H1 (cell line): ENCODE results near the gene CALCR. TPM values are rescaled to one million over a fixed set of nuclear protein-coding genes. Genes with fewer than 3 reads are reported as not detected.
A peak's percentile ranks its signal among the peaks of the same experiment; 100 is the strongest.

Experiments
- CTCF ChIA-PET: fragments of 300-600 bp; sonication (Branson Sonifier 250); formaldehyde crosslinking; loops from one replicate; lab custom pipeline; 2021; ENCODE audit not compliant: partially characterized antibody; lab: Charles Lee
- POLR2A ChIA-PET: fragments of 300-600 bp; sonication (Branson Sonifier 250); formaldehyde crosslinking; loops from one replicate; lab custom pipeline; 2021; ENCODE audit warnings: inconsistent platforms; ENCODE audit not compliant: partially characterized antibody; lab: Charles Lee
- DNase-seq, 2 experiments: peaks; one replicate each; pipeline versions ENCODE4 v3.0.0 to v3.0.0-alpha.2; 2010 to 2022; ENCODE audit warnings: low spot score in 2 of 2, low read depth in 1 of 2, mixed read lengths in 1 of 2
- FAIRE-seq: peaks from 2 replicates; lab custom pipeline; 2011; peaks lifted over from hg19 to GRCh38; lab: Jason Lieb, UNC
- H2AFZ ChIP-seq: 2 replicates; pipeline ENCODE4 v1.8.1; 2012; ENCODE audit warnings: low read length, inconsistent platforms
- H2AK5ac ChIP-seq: 2 replicates; pipeline ENCODE4 v1.6.1; 2013; ENCODE audit warnings: low read depth, low read length
- H2BK120ac ChIP-seq: replicated peaks from 2 replicates; pipeline ENCODE3; 2013; ENCODE audit warnings: low read depth, low read length, inconsistent platforms
- H2BK12ac ChIP-seq: 2 replicates; pipeline ENCODE4 v1.6.1; 2013; ENCODE audit warnings: low read depth, low read length
- H2BK15ac ChIP-seq: 2 replicates; pipeline ENCODE4 v1.6.1; 2013; ENCODE audit warnings: low read length
- H2BK20ac ChIP-seq: 2 replicates; pipeline ENCODE4 v1.6.1; 2013; ENCODE audit warnings: low read length
- H2BK5ac ChIP-seq: 2 replicates; pipeline ENCODE4 v1.6.1; 2013; ENCODE audit warnings: low read depth, low read length
- H3K14ac ChIP-seq: 2 replicates; pipeline ENCODE4 v1.6.1; 2013; ENCODE audit warnings: inconsistent platforms; ENCODE audit not compliant: insufficient read length
- H3K18ac ChIP-seq: 2 replicates; pipeline ENCODE4 v1.6.1; 2013; ENCODE audit warnings: low read length; ENCODE audit errors: extremely low read depth
- H3K23ac ChIP-seq: 2 replicates; pipeline ENCODE4 v1.6.1; 2013; ENCODE audit warnings: inconsistent platforms; ENCODE audit not compliant: insufficient read length
- H3K23me2 ChIP-seq: 2 replicates; pipeline ENCODE4 v1.6.1; 2013; ENCODE audit warnings: low read depth, low read length
- H3K27ac ChIP-seq: 2 replicates; pipeline ENCODE4 v1.6.1; 2011; ENCODE audit warnings: low read depth, low read length, inconsistent platforms
- H3K27me3 ChIP-seq, 4 experiments: replicated peaks in 1 of 4; 1 replicate in 1 of 4; 2 replicates in 3 of 4; pipeline versions ENCODE4 v1.6.1 to v1.8.1; 2011 to 2013; ENCODE audit warnings: low read length in 3 of 4, mild to moderate bottlenecking in 3 of 4, inconsistent platforms in 2 of 4, mixed read lengths in 2 of 4, moderate library complexity in 1 of 4; ENCODE audit not compliant: control insufficient read depth in 3 of 4, insufficient read depth in 3 of 4; ENCODE audit errors: extremely low read depth in 1 of 4
- H3K36me3 ChIP-seq, 4 experiments: 2 replicates each; pipeline versions ENCODE4 v1.6.1 to v1.8.1; 2011 to 2013; ENCODE audit warnings: mild to moderate bottlenecking in 4 of 4, low read length in 3 of 4, moderate library complexity in 2 of 4, control low read depth in 1 of 4, inconsistent platforms in 1 of 4; ENCODE audit not compliant: insufficient read depth in 4 of 4, control insufficient read depth in 2 of 4
- H3K4ac ChIP-seq: replicated peaks from 2 replicates; pipeline ENCODE3; 2013; ENCODE audit warnings: low read length, low read depth, mixed read lengths, inconsistent platforms; ENCODE audit not compliant: insufficient read length
- H3K4me1 ChIP-seq, 4 experiments: replicated peaks in 1 of 4; 1 replicate in 1 of 4; 2 replicates in 3 of 4; pipeline versions ENCODE4 v1.6.1 to v1.8.1; 2011 to 2013; ENCODE audit warnings: low read length in 3 of 4, inconsistent platforms in 2 of 4, mixed read lengths in 1 of 4; ENCODE audit not compliant: insufficient read depth in 4 of 4, control insufficient read depth in 3 of 4
- H3K4me2 ChIP-seq, 2 experiments: 2 replicates each; pipeline versions ENCODE4 v1.6.1 to v1.8.1; 2011 to 2013; ENCODE audit warnings: low read depth in 2 of 2, low read length in 2 of 2, control low read depth in 1 of 2, inconsistent platforms in 1 of 2, mild to moderate bottlenecking in 1 of 2; ENCODE audit not compliant: insufficient read depth in 1 of 2
- H3K4me3 ChIP-seq, 4 experiments: fragments of 200-600, 300-600 bp in 1 of 4; sonication (generic), shearing (Covaris generic), sonication (Bioruptor Twin) in 1 of 4; 2 replicates each; pipeline versions ENCODE4 v1.5.1 to v1.8.1; 2011 to 2016; ENCODE audit warnings: low read length in 4 of 4, low read depth in 3 of 4, control low read depth in 2 of 4, inconsistent platforms in 2 of 4, mild to moderate bottlenecking in 2 of 4, mixed read lengths in 1 of 4, moderate library complexity in 1 of 4; ENCODE audit not compliant: insufficient read depth in 2 of 4; ENCODE audit errors: extremely low read depth in 1 of 4
- H3K56ac ChIP-seq: replicated peaks from 2 replicates; pipeline ENCODE3; 2013; ENCODE audit warnings: low read depth, mild to moderate bottlenecking, mixed read lengths, low read length, inconsistent platforms; ENCODE audit not compliant: insufficient read length
- H3K79me1 ChIP-seq: 2 replicates; pipeline ENCODE4 v1.6.1; 2013; ENCODE audit warnings: low read depth, low read length, control low read depth
- H3K79me2 ChIP-seq, 2 experiments: 2 replicates each; pipeline versions ENCODE4 v1.6.1 to v1.8.1; 2012 to 2013; ENCODE audit warnings: low read length in 2 of 2, mild to moderate bottlenecking in 2 of 2, inconsistent platforms in 1 of 2; ENCODE audit not compliant: insufficient read depth in 2 of 2, control insufficient read depth in 1 of 2
- H3K9ac ChIP-seq, 4 experiments: replicated peaks in 1 of 4; 1 replicate in 1 of 4; 2 replicates in 3 of 4; pipeline versions ENCODE4 v1.6.1 to v1.8.1; 2011 to 2013; ENCODE audit warnings: low read depth in 3 of 4, low read length in 3 of 4, control low read depth in 2 of 4, mild to moderate bottlenecking in 2 of 4, moderate library complexity in 2 of 4, inconsistent platforms in 1 of 4; ENCODE audit errors: extremely low read depth in 1 of 4
- H3K9me3 ChIP-seq, 2 experiments: 2 replicates each; pipeline versions ENCODE4 v1.6.1 to v1.8.1; 2012 to 2013; ENCODE audit warnings: mild to moderate bottlenecking in 2 of 2, moderate library complexity in 2 of 2, control low read depth in 1 of 2, inconsistent platforms in 1 of 2, low read depth in 1 of 2, low read length in 1 of 2, mixed read lengths in 1 of 2; ENCODE audit not compliant: insufficient read depth in 2 of 2
- H4K20me1 ChIP-seq, 2 experiments: replicated peaks in 1 of 2; 2 replicates each; pipeline versions ENCODE3 to v1.8.1; 2011 to 2013; ENCODE audit warnings: inconsistent platforms in 2 of 2, low read length in 2 of 2, mild to moderate bottlenecking in 1 of 2; ENCODE audit not compliant: insufficient read depth in 2 of 2, control insufficient read depth in 1 of 2
- H4K5ac ChIP-seq: 2 replicates; pipeline ENCODE4 v1.6.1; 2013; ENCODE audit warnings: low read length, low read depth, mixed read lengths, inconsistent platforms; ENCODE audit not compliant: insufficient read length
- H4K8ac ChIP-seq: 2 replicates; pipeline ENCODE4 v1.8.0; 2013; ENCODE audit warnings: mild to moderate bottlenecking, moderate library complexity, low read length, inconsistent platforms; ENCODE audit not compliant: insufficient read depth; ENCODE audit errors: extremely low read depth
- H4K91ac ChIP-seq: replicated peaks from 2 replicates; pipeline ENCODE3; 2013; ENCODE audit warnings: low read length, mixed read lengths, inconsistent platforms; ENCODE audit not compliant: insufficient read length
- ASH2L ChIP-seq: fragments of 200-600, 300-600 bp; sonication (generic); IDR thresholded peaks from one replicate; pipeline ENCODE4 v1.7.1; 2017; ENCODE audit warnings: low read length
- EP300 ChIP-seq, 2 experiments: IDR thresholded peaks; 1 replicate in 1 of 2; 2 replicates in 1 of 2; pipeline ENCODE4 v1.6.1; 2011 to 2012; ENCODE audit warnings: low read depth in 2 of 2, low read length in 2 of 2, mild to moderate bottlenecking in 2 of 2, borderline replicate concordance in 1 of 2, inconsistent platforms in 1 of 2, moderate library complexity in 1 of 2
- JUND ChIP-seq: IDR thresholded peaks from 2 replicates; pipeline ENCODE4 v1.6.1; 2011; ENCODE audit warnings: mild to moderate bottlenecking, improper control_type of control experiment, low read length
- RAD21 ChIP-seq, 2 experiments: IDR thresholded peaks in 1 of 2; conservative IDR thresholded peaks in 1 of 2; 2 replicates each; pipeline ENCODE4 v1.6.1; 2011; ENCODE audit warnings: low read depth in 2 of 2, low read length in 2 of 2, improper control_type of control experiment in 1 of 2, inconsistent platforms in 1 of 2, mild to moderate bottlenecking in 1 of 2, moderate library complexity in 1 of 2
- RFX5 ChIP-seq: IDR thresholded peaks from 2 replicates; pipeline ENCODE4 v1.6.1; 2011; ENCODE audit warnings: low read depth, low read length, improper control_type of control experiment, borderline replicate concordance
- SIRT6 ChIP-seq: IDR thresholded peaks from one replicate; pipeline ENCODE4 v1.7.1; 2012; ENCODE audit warnings: low read length, inconsistent platforms
- TBP ChIP-seq: IDR thresholded peaks from 2 replicates; pipeline ENCODE4 v1.6.1; 2011; ENCODE audit warnings: low read depth, low read length, improper control_type of control experiment
- TCF12 ChIP-seq: IDR thresholded peaks from 2 replicates; pipeline ENCODE4 v1.6.1; 2011; ENCODE audit warnings: low read depth, mild to moderate bottlenecking, low read length
- WGBS, 2 experiments: shearing (Covaris generic) in 1 of 2; methylation state at CpG; one replicate each; pipeline versions ENCODE4 v1.1.6 to v1.1.7; 2013 to 2015; ENCODE audit warnings: low lambda C conversion rate in 2 of 2, mixed read lengths in 2 of 2, inconsistent platforms in 1 of 2, low coverage in 1 of 2, missing lambda C conversion rate in 1 of 2; ENCODE audit not compliant: insufficient replicate concordance in 2 of 2, insufficient coverage in 1 of 2, insufficient read length in 1 of 2; ENCODE audit errors: extremely low coverage in 1 of 2, missing lambda C conversion rate in 1 of 2; 5-methylcytosine and 5-hydroxymethylcytosine counted together
- polyA plus RNA-seq, 7 experiments: library from polyadenylated mRNA; depleted of rRNA in 3 of 7; stranded (reverse) in 5 of 7; unstranded in 2 of 7; fragments of >200 nt in 5 of 7; fragments of 200-250 nt in 2 of 7; gene quantifications; 1 replicate in 5 of 7; 2 replicates in 1 of 7; 4 replicates in 1 of 7; pipeline versions ENCODE4 v1.2.1 to v1.2.3, GENCODE V29; 2011 to 2013; ENCODE audit warnings: missing spikeins in 2 of 7, mixed read lengths in 2 of 7
- total RNA-seq: library from RNA; stranded (reverse); fragmentation: NEBNext Ultra II Directional; extraction: Animal tissue kit (Norgen Biotek cat#: 25700); gene quantifications from 2 replicates; pipeline ENCODE4 v1.2.1, GENCODE V29; 2021
- TF ChIP-seq, protein P1 (sequence below), 3 experiments: IDR thresholded peaks; 1 replicate in 2 of 3; 2 replicates in 1 of 3; pipeline versions ENCODE4 v1.5.1 to v1.6.1; 2011; ENCODE audit warnings: low read length in 3 of 3, mild to moderate bottlenecking in 3 of 3, inconsistent platforms in 2 of 3, low read depth in 1 of 3, moderate library complexity in 1 of 3; ENCODE audit not compliant: insufficient read depth in 1 of 3; ENCODE audit errors: control extremely low read depth in 1 of 3

CALCR gene
- total and polyA plus RNA-seq, 2 of the 8 experiments (the other 6 are each of a cell fraction or from before 2014, with no cell fraction given): 1.0 to 3.6 TPM

DNA sequence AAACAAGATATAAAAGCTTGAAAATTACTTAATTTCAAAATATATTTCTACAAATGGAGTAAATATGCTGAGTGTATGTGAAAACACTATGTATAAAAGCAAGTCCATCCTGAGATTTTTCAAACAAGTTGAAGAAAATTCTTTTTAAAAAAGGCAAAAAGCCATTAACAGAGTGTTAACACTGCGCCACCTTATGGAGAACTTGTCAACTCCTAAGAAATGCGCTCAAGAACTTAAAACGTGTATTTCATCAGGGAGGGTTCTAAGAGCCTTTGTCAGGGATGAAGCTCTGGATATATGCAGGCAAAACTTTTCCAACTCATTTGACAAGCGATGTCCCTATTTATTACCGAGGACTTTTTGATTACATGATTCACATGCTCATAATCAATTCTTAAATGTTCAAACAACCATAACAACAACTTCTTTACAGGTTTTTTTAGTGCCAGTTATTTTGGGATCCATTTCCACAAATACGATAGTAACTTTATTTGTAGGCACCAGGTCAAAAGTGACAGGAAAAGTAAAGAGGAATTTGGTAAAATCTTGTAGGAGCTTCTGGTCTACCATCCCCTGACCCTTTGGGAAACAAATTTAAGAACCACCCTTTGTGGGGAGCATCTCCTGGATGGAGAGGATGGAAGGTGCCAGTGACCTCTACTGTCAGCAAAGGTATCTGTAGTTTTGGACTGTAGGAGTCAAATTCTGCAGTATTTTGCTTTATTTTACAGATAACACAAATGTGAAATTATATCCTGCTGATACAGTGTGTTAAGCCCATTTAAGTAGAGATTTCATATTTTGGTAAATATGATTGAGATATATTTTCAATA is 23.2 kb downstream of the CALCR start:
- Histone ChIP-seq H3K14ac (no peak overlapping the region), H3K9ac (no peak overlapping the region), H2BK5ac (no peak overlapping the region), H3K9me3 (no peaks in the 10 kb centered on the region), H3K56ac (no peak overlapping the region), H3K23me2 (no peaks in the 10 kb centered on the region; the same call in 1 of the 2 replicates), H3K4me1 (peaks cover 0 to 2% (median 0%) of the 10 kb centered on the region in 4 experiments; a peak in 1 of 7 replicates), H2BK120ac (no peak overlapping the region), H4K91ac (no peak overlapping the region), H3K27ac (no peak overlapping the region), H3K4ac (no peak overlapping the region), H4K8ac (no peak overlapping the region), H3K4me3 (no peak overlapping the region), H2BK15ac (no peak overlapping the region), H3K27me3 (no peaks in the 10 kb centered on the region), H4K5ac (no peak overlapping the region), H3K79me1 (no peaks in the 10 kb centered on the region), H3K36me3 (no peaks in the 10 kb centered on the region), H2AK5ac (no peak overlapping the region), H3K79me2 (no peaks in the 10 kb centered on the region), H2AFZ (no peak overlapping the region), H3K23ac (no peak overlapping the region), H2BK20ac (no peak overlapping the region), H3K18ac (no peak overlapping the region), H2BK12ac (no peak overlapping the region), H4K20me1 (no peaks in the 10 kb centered on the region), H3K4me2 (no peak overlapping the region)
- ChIA-PET CTCF (interaction anchor here (0.6 to 6.5 kb wide), 54 partner anchors 9 to 945 kb away, joined by 3 to 77 read pairs (median 5); partner anchors contain the start of gene CALCR), POLR2A (interaction anchor here (1.6 kb wide), 1 partner anchor 109 kb away, joined by 5 read pairs; no protein-coding TSS in a partner anchor)
- no peak for DNase-seq
- peak; percentile 91 for FAIRE-seq
- WGBS, 2 experiments: 17% methylated on average over 6 of the region's 6 CpGs; no CpG with 5 or more reads in 1 of the 2 experiments
- no peak for TF ChIP-seq SIRT6
- peak; percentile 81 to 82 for TF ChIP-seq RAD21 (IDR thresholded peaks at IDR 0.05 in 1 of 2, conservative IDR thresholded peaks at IDR 0.05 in 1 of 2; ENCODE audit: low read depth in 2 of 2, low read length in 2 of 2)
- TF ChIP-seq EP300 (IDR thresholded peaks at IDR 0.05; ENCODE audit: borderline replicate concordance in 1 of 2, low read depth in 2 of 2, low read length in 2 of 2): no peak
- TF ChIP-seq, protein P1, sequence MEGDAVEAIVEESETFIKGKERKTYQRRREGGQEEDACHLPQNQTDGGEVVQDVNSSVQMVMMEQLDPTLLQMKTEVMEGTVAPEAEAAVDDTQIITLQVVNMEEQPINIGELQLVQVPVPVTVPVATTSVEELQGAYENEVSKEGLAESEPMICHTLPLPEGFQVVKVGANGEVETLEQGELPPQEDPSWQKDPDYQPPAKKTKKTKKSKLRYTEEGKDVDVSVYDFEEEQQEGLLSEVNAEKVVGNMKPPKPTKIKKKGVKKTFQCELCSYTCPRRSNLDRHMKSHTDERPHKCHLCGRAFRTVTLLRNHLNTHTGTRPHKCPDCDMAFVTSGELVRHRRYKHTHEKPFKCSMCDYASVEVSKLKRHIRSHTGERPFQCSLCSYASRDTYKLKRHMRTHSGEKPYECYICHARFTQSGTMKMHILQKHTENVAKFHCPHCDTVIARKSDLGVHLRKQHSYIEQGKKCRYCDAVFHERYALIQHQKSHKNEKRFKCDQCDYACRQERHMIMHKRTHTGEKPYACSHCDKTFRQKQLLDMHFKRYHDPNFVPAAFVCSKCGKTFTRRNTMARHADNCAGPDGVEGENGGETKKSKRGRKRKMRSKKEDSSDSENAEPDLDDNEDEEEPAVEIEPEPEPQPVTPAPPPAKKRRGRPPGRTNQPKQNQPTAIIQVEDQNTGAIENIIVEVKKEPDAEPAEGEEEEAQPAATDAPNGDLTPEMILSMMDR (IDR thresholded peaks at IDR 0.05; ENCODE audit: control extremely low read depth in 1 of 3, insufficient read depth in 1 of 3, low read depth in 1 of 3, low read length in 3 of 3): peak in 2 of 3 experiments; percentile 67 to 69; a peak in 3 of 4 replicates
- TF ChIP-seq JUND: no peak
- no peak for TF ChIP-seq RFX5
- 0 out of 2 replicates have a peak, but pooled peaks have one; percentile 36 for TF ChIP-seq TBP
- no peak for TF ChIP-seq TCF12
- no peak for TF ChIP-seq ASH2L
